Chondrocyte (in vitro differentiated cells): ENCODE results near the gene SLC4A1. TPM values are rescaled to one million over a fixed set of nuclear protein-coding genes. Genes with fewer than 3 reads are reported as not detected.

Experiments
- DNase-seq: peaks from one replicate; pipeline ENCODE4 v3.0.0; 2021; ENCODE audit warnings: mixed read lengths, low spot score
- H3K27ac Mint-ChIP-seq: one replicate; pipeline ENCODE4 v1.8.0; 2021; ENCODE audit warnings: mild to moderate bottlenecking, moderate library complexity, mixed read lengths; ENCODE audit not compliant: unreplicated experiment
- H3K27me3 Mint-ChIP-seq: 2 replicates; pipeline ENCODE4 v1.8.0; 2021; ENCODE audit warnings: low read depth, mixed read lengths
- H3K36me3 Mint-ChIP-seq: 2 replicates; pipeline ENCODE4 v1.8.0; 2021; ENCODE audit warnings: low read depth, mixed read lengths
- H3K4me1 Mint-ChIP-seq: 2 replicates; pipeline ENCODE4 v1.8.0; 2021; ENCODE audit warnings: low read depth, mild to moderate bottlenecking, mixed read lengths
- H3K4me3 Mint-ChIP-seq: one replicate; pipeline ENCODE4 v1.8.0; 2021; ENCODE audit warnings: mild to moderate bottlenecking, moderate library complexity, mixed read lengths; ENCODE audit not compliant: unreplicated experiment
- H3K9me3 Mint-ChIP-seq: 2 replicates; pipeline ENCODE4 v1.8.0; 2021; ENCODE audit warnings: low read depth, mixed read lengths
- CTCF ChIP-seq: fragments of 200-600 bp; sonication (generic); IDR thresholded peaks from 2 replicates; pipeline ENCODE4 v1.5.0; 2021; ENCODE audit warnings: antibody characterized with exemption, mild to moderate bottlenecking, moderate library complexity
- total RNA-seq: library from RNA; stranded (reverse); gene quantifications from 3 replicates; pipeline ENCODE4 v1.2.1, GENCODE V29; 2021

The SLC4A1 gene
- total RNA-seq, 1 donor from 2014 or later, result not detected

GRCh38 chr17:44235583-44235936 lies 32.4 kb downstream of the SLC4A1 start:
- H3K4me3 Mint-ChIP-seq, result no peak overlapping the region
- DNase-seq, result no peak
- H3K4me1 Mint-ChIP-seq, result peaks cover 10% of the 10 kb centered on the region
- H3K27me3 Mint-ChIP-seq, result no peaks in the 10 kb centered on the region
- no peaks in the 10 kb centered on the region for H3K36me3 Mint-ChIP-seq
- no peak for TF ChIP-seq CTCF
- H3K27ac Mint-ChIP-seq, result no peak overlapping the region
- H3K9me3 Mint-ChIP-seq, result no peaks in the 10 kb centered on the region

GRCh38 chr17:44233582-44233981 lies 34.4 kb downstream of the SLC4A1 start:
- H3K9me3 Mint-ChIP-seq, result no peaks in the 10 kb centered on the region
- no peak for DNase-seq
- H3K27me3 Mint-ChIP-seq, result no peaks in the 10 kb centered on the region
- peaks cover 10% of the 10 kb centered on the region for H3K4me1 Mint-ChIP-seq
- TF ChIP-seq CTCF, result no peak
- H3K36me3 Mint-ChIP-seq, result no peaks in the 10 kb centered on the region
- no peak overlapping the region for H3K27ac Mint-ChIP-seq
- H3K4me3 Mint-ChIP-seq, result no peak overlapping the region

GRCh38 chr17:44232061-44232460 lies 35.9 kb downstream of the SLC4A1 start:
- Mint-ChIP-seq H3K4me1 (peaks cover 10% of the 10 kb centered on the region), H3K27ac (no peak overlapping the region), H3K4me3 (no peak overlapping the region), H3K27me3 (no peaks in the 10 kb centered on the region), H3K36me3 (no peaks in the 10 kb centered on the region), H3K9me3 (no peaks in the 10 kb centered on the region)
- DNase-seq, result no peak
- TF ChIP-seq CTCF, result no peak

GRCh38 chr17:44230140-44230539 lies 37.8 kb downstream of the SLC4A1 start:
- Mint-ChIP-seq H3K4me1 (peaks cover 5% of the 10 kb centered on the region), H3K9me3 (no peaks in the 10 kb centered on the region), H3K4me3 (no peak overlapping the region), H3K27me3 (no peaks in the 10 kb centered on the region), H3K27ac (no peak overlapping the region), H3K36me3 (no peaks in the 10 kb centered on the region)
- TF ChIP-seq CTCF, result no peak
- DNase-seq, result no peak

- Mint-ChIP-seq H3K4me1 (no peaks in the 10 kb centered on the region), H3K9me3 (no peaks in the 10 kb centered on the region), H3K4me3 (no peak overlapping the region), H3K27me3 (no peaks in the 10 kb centered on the region), H3K36me3 (no peaks in the 10 kb centered on the region), H3K27ac (no peak overlapping the region)
- DNase-seq, result no peak
- no peak for TF ChIP-seq CTCF
Observed at GRCh38 chr17:44229090-44229489, 38.8 kb downstream of the SLC4A1 start.
